WTC11 (cell line): Measurements from ENCODE around the gene OR52E2. TPM values are rescaled to one million over a fixed set of nuclear protein-coding genes. Genes with fewer than 3 reads are reported as not detected.

Experiments
- ATAC-seq: fragments of 200-7000 bp; cut with Tn5 transposase; 2 replicates; pipeline ENCODE4 v1.10.0; 2021; ENCODE audit warnings: mild to moderate bottlenecking, moderate library complexity
- CTCF ChIA-PET: fragments of 300-600 bp; sonication (Branson Sonifier 250); formaldehyde crosslinking; loops from one replicate; lab custom pipeline; 2021; ENCODE audit warnings: antibody characterized with exemption; lab: Charles Lee
- POLR2A ChIA-PET: fragments of 350-600 bp; sonication (Branson Sonifier 250); formaldehyde crosslinking; loops from one replicate; lab custom pipeline; 2021; ENCODE audit warnings: antibody characterized with exemption; lab: Charles Lee
- DNase-seq: peaks from one replicate; pipeline ENCODE4 v3.0.0; 2021; ENCODE audit warnings: low spot score
- H3K27ac Mint-ChIP-seq: 2 replicates; pipeline ENCODE4 v1.8.0; 2021; ENCODE audit warnings: mixed read lengths
- H3K27me3 Mint-ChIP-seq: 2 replicates; pipeline ENCODE4 v1.8.0; 2021; ENCODE audit warnings: low read depth, mild to moderate bottlenecking, moderate library complexity, mixed read lengths
- H3K36me3 Mint-ChIP-seq: 2 replicates; pipeline ENCODE4 v1.8.0; 2021; ENCODE audit warnings: mixed read lengths
- H3K4me1 Mint-ChIP-seq: 2 replicates; pipeline ENCODE4 v1.8.0; 2022; ENCODE audit warnings: mixed read lengths
- H3K4me3 Mint-ChIP-seq: 2 replicates; pipeline ENCODE4 v1.8.0; 2021; ENCODE audit warnings: mild to moderate bottlenecking, moderate library complexity, mixed read lengths
- H3K9me3 Mint-ChIP-seq: 2 replicates; pipeline ENCODE4 v1.8.0; 2021; ENCODE audit warnings: mixed read lengths
- AFF4 ChIP-seq: sonication (generic); formaldehyde crosslinking; IDR thresholded peaks from 2 replicates; pipeline ENCODE4 v1.8.1; 2023; ENCODE audit warnings: mild to moderate bottlenecking, missing genetic modification reagents, borderline replicate concordance
- AR ChIP-seq: fragments of 250-450 bp; sonication (Bioruptor Pico); IDR thresholded peaks from 2 replicates; pipeline ENCODE4 v1.9.0; 2021; ENCODE audit warnings: mild to moderate bottlenecking
- ATF1 ChIP-seq: sonication (generic); formaldehyde crosslinking; IDR thresholded peaks from 2 replicates; pipeline ENCODE4 v1.8.1; 2023; ENCODE audit warnings: mild to moderate bottlenecking, moderate library complexity, missing genetic modification reagents
- CDX4 ChIP-seq: fragments of 250-450 bp; sonication (Bioruptor Pico); IDR thresholded peaks from 2 replicates; pipeline ENCODE4 v1.9.0; 2021; ENCODE audit warnings: moderate library complexity, mild to moderate bottlenecking, inconsistent platforms, borderline replicate concordance
- CREB1 ChIP-seq: sonication (generic); formaldehyde crosslinking; IDR thresholded peaks from 2 replicates; pipeline ENCODE4 v1.8.0; 2023; ENCODE audit warnings: mild to moderate bottlenecking, missing genetic modification reagents
- E2F4 ChIP-seq: sonication (generic); formaldehyde crosslinking; IDR thresholded peaks from 2 replicates; pipeline ENCODE4 v1.8.1; 2022; ENCODE audit warnings: low read depth, mild to moderate bottlenecking, moderate library complexity, missing genetic modification reagents, borderline replicate concordance
- EMX1 ChIP-seq: fragments of 250-450 bp; sonication (Bioruptor Pico); IDR thresholded peaks from 2 replicates; pipeline ENCODE4 v1.8.0; 2021; ENCODE audit warnings: mild to moderate bottlenecking
- IRF1 ChIP-seq: sonication (generic); formaldehyde crosslinking; IDR thresholded peaks from 2 replicates; pipeline ENCODE4 v1.8.0; 2023; ENCODE audit warnings: missing genetic modification reagents
- JAZF1 ChIP-seq: fragments of 250-450 bp; sonication (Bioruptor Pico); IDR thresholded peaks from 2 replicates; pipeline ENCODE4 v1.9.0; 2021; ENCODE audit warnings: moderate library complexity, mild to moderate bottlenecking, inconsistent platforms
- MAX ChIP-seq: sonication (generic); formaldehyde crosslinking; IDR thresholded peaks from 2 replicates; pipeline ENCODE4 v1.8.0; 2022; ENCODE audit warnings: mild to moderate bottlenecking, missing genetic modification reagents
- OVOL2 ChIP-seq: fragments of 250-450 bp; sonication (Bioruptor Pico); IDR thresholded peaks from 2 replicates; pipeline ENCODE4 v1.9.0; 2021; ENCODE audit warnings: mild to moderate bottlenecking, borderline replicate concordance
- PRRX2 ChIP-seq: fragments of 250-450 bp; sonication (Bioruptor Pico); IDR thresholded peaks from 2 replicates; pipeline ENCODE4 v1.8.0; 2021; ENCODE audit warnings: mild to moderate bottlenecking
- SMAD4 ChIP-seq: sonication (generic); formaldehyde crosslinking; IDR thresholded peaks from 2 replicates; pipeline ENCODE4 v1.8.0; 2022; ENCODE audit warnings: mild to moderate bottlenecking, missing genetic modification reagents
- TP53 ChIP-seq: sonication (generic); formaldehyde crosslinking; IDR thresholded peaks from 2 replicates; pipeline ENCODE4 v1.8.1; 2023; ENCODE audit warnings: mild to moderate bottlenecking, missing genetic modification reagents
- USF2 ChIP-seq: sonication (generic); formaldehyde crosslinking; IDR thresholded peaks from 2 replicates; pipeline ENCODE4 v1.8.1; 2023; ENCODE audit warnings: mild to moderate bottlenecking, missing genetic modification reagents, moderate library complexity
- ZNF121 ChIP-seq: sonication (generic); formaldehyde crosslinking; IDR thresholded peaks from 2 replicates; pipeline ENCODE4 v1.8.0; 2023; ENCODE audit warnings: missing genetic modification reagents
- ZNF219 ChIP-seq: sonication (generic); formaldehyde crosslinking; IDR thresholded peaks from 2 replicates; pipeline ENCODE4 v1.8.0; 2023; ENCODE audit warnings: missing genetic modification reagents, mild to moderate bottlenecking, borderline replicate concordance
- ZNF396 ChIP-seq: fragments of 250-450 bp; sonication (Bioruptor Pico); IDR thresholded peaks from 2 replicates; pipeline ENCODE4 v1.8.0; 2021; ENCODE audit warnings: mild to moderate bottlenecking, moderate library complexity, borderline replicate concordance
- ZNF512 ChIP-seq: sonication (generic); formaldehyde crosslinking; IDR thresholded peaks from 2 replicates; pipeline ENCODE4 v1.8.1; 2022; ENCODE audit warnings: missing genetic modification reagents, borderline replicate concordance
- total RNA-seq: library from RNA; stranded (reverse); gene quantifications from 3 replicates; pipeline ENCODE4 v1.2.3, GENCODE V29; 2021

OR52E2 gene
- total RNA-seq, 1 experiment from 2014 or later, result not detected

GRCh38 chr11:5088556-5088955 is 29.1 kb upstream of the OR52E2 start:
- ATAC-seq (no peak), DNase-seq (no peak)
- Mint-ChIP-seq H3K9me3 (no peaks in the 10 kb centered on the region), H3K4me3 (no peak overlapping the region), H3K4me1 (peaks cover 5% of the 10 kb centered on the region), H3K36me3 (no peaks in the 10 kb centered on the region), H3K27me3 (no peaks in the 10 kb centered on the region), H3K27ac (no peak overlapping the region)
- CTCF ChIA-PET, result interaction anchor here (1.8 kb wide), 1 partner anchor 452 kb away, joined by 5 read pairs; the partner anchor contains the start of gene OR51D1
- no peak for TF ChIP-seq E2F4 (CRISPR knock-in tag)
- no peak for TF ChIP-seq AFF4 (CRISPR knock-in tag)
- no peak for TF ChIP-seq CREB1 (CRISPR knock-in tag)
- TF ChIP-seq AR (CRISPR knock-in tag), result no peak
- TF ChIP-seq EMX1 (CRISPR knock-in tag), result no peak
- no peak for TF ChIP-seq MAX (CRISPR knock-in tag)
- no peak for TF ChIP-seq ZNF396 (CRISPR knock-in tag)
- no peak for TF ChIP-seq USF2 (CRISPR knock-in tag)
- TF ChIP-seq ZNF512 (CRISPR knock-in tag), result no peak
- no peak for TF ChIP-seq OVOL2 (CRISPR knock-in tag)
- no peak for TF ChIP-seq IRF1
- TF ChIP-seq ATF1, result no peak
- no peak for TF ChIP-seq PRRX2 (CRISPR knock-in tag)
- no peak for TF ChIP-seq JAZF1 (CRISPR knock-in tag)
- TF ChIP-seq TP53 (CRISPR knock-in tag), result no peak
- no peak for TF ChIP-seq ZNF121 (CRISPR knock-in tag)
- TF ChIP-seq SMAD4 (CRISPR knock-in tag), result no peak
- TF ChIP-seq CDX4, result no peak
- TF ChIP-seq ZNF219, result no peak
- POLR2A ChIA-PET, result no interaction called here
